GM18526 (cell line): ENCODE results near the gene RGS9.

Experiments used
- POLR2A ChIP-seq: IDR thresholded peaks from 3 replicates; pipeline ENCODE4 v1.6.1; 2011; ENCODE audit not compliant: insufficient read length; ENCODE audit errors: extremely low read depth

RGS9 gene

GRCh38 chr17:65104973-65105372 lies 32.2 kb upstream of the RGS9 start:
- no peak for TF ChIP-seq POLR2A

- no peak for TF ChIP-seq POLR2A
Observed at GRCh38 chr17:65108152-65108551, 29.0 kb upstream of the RGS9 start.

- TF ChIP-seq POLR2A: no peak
Observed at GRCh38 chr17:65109543-65109942, 27.6 kb upstream of the RGS9 start.

GRCh38 chr17:65109990-65110680 lies 27.0 kb upstream of the RGS9 start:
- no peak for TF ChIP-seq POLR2A

- TF ChIP-seq POLR2A: no peak
Observed at GRCh38 chr17:65115839-65116238, 21.3 kb upstream of the RGS9 start.

GRCh38 chr17:65117384-65118035 lies 19.7 kb upstream of the RGS9 start:
- no peak for TF ChIP-seq POLR2A

- TF ChIP-seq POLR2A: no peak
Observed at GRCh38 chr17:65121368-65121767, 15.8 kb upstream of the RGS9 start.

GRCh38 chr17:65121916-65122806 lies 15.0 kb upstream of the RGS9 start:
- peak; percentile 1 for TF ChIP-seq POLR2A

- TF ChIP-seq POLR2A: peak; percentile 54
Observed at GRCh38 chr17:65122836-65123756, 14.1 kb upstream of the RGS9 start.

GRCh38 chr17:65123757-65124675 lies 13.2 kb upstream of the RGS9 start:
- TF ChIP-seq POLR2A: no peak

- TF ChIP-seq POLR2A: no peak
Observed at GRCh38 chr17:65130832-65131231, 6.3 kb upstream of the RGS9 start.

GRCh38 chr17:65131240-65131639 lies 5.9 kb upstream of the RGS9 start:
- no peak for TF ChIP-seq POLR2A

- TF ChIP-seq POLR2A: no peak
Observed at GRCh38 chr17:65131946-65132345, 5.2 kb upstream of the RGS9 start.

GRCh38 chr17:65134035-65134434 lies 3.1 kb upstream of the RGS9 start:
- no peak for TF ChIP-seq POLR2A
